ENCODE results near the gene TLK2. TPM values are rescaled to one million over a fixed set of nuclear protein-coding genes. Genes with fewer than 3 reads are reported as not detected.
"Not testable (repeated sequence)": the region's sequence is repeated elsewhere in the genome, so short reads cannot be mapped to it uniquely, and the experiment has no call there.

TLK2 gene
- total RNA-seq, 1 donor from 2014 or later = 30.6 TPM

GRCh38 chr17:62560971-62561370 lies 82.3 kb downstream of the TLK2 start:
- not testable (repeated sequence) for DNase-seq (ENCODE audit: low spot score)

- no peak for DNase-seq (ENCODE audit: low spot score)
Measured at GRCh38 chr17:62562656-62563055, 84.0 kb downstream of the TLK2 start.

DNA sequence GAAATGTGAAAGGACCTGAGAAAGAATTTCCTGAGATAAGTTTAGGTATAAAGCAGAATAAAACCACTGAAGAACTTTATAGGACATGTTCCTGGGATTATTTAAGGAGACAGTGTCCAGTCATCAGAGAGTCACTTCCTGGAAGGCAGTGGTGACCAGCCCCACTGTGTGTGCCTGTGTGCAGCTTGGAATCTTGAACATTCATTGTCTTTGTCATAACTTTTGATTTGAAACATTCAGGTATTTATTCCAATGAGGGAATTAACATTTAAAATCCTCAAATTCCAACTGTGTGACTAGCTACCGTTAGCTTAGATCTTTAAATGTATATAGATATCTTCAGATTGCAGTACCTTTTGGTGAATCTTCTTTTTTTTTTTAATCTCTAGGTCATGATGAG lies 87.2 kb downstream of the TLK2 start:
- no peak for DNase-seq (ENCODE audit: low spot score)

GRCh38 chr17:62566996-62567578 lies 88.5 kb downstream of the TLK2 start:
- no peak for DNase-seq (ENCODE audit: low spot score)

- DNase-seq (ENCODE audit: low spot score) = no peak
Measured at GRCh38 chr17:62572488-62572887, 93.9 kb downstream of the TLK2 start.

GRCh38 chr17:62572888-62573401 lies 94.3 kb downstream of the TLK2 start:
- DNase-seq (ENCODE audit: low spot score) = no peak

GRCh38 chr17:62573480-62574117 lies 95.0 kb downstream of the TLK2 start:
- DNase-seq (ENCODE audit: low spot score) = no peak

GRCh38 chr17:62576382-62576781 lies 97.8 kb downstream of the TLK2 start:
- DNase-seq (ENCODE audit: low spot score) = no peak

- DNase-seq (ENCODE audit: low spot score) = no peak
Measured at GRCh38 chr17:62578757-62579487, 100.3 kb downstream of the TLK2 start.

GRCh38 chr17:62580947-62581346 lies 102.3 kb downstream of the TLK2 start:
- DNase-seq (ENCODE audit: low spot score) = no peak

- DNase-seq (ENCODE audit: low spot score) = no peak
Measured at GRCh38 chr17:62581764-62582163, 103.1 kb downstream of the TLK2 start.

GRCh38 chr17:62587554-62587953 lies 108.9 kb downstream of the TLK2 start:
- no peak for DNase-seq (ENCODE audit: low spot score)

GRCh38 chr17:62588109-62588508 lies 109.5 kb downstream of the TLK2 start:
- no peak for DNase-seq (ENCODE audit: low spot score)

DNA sequence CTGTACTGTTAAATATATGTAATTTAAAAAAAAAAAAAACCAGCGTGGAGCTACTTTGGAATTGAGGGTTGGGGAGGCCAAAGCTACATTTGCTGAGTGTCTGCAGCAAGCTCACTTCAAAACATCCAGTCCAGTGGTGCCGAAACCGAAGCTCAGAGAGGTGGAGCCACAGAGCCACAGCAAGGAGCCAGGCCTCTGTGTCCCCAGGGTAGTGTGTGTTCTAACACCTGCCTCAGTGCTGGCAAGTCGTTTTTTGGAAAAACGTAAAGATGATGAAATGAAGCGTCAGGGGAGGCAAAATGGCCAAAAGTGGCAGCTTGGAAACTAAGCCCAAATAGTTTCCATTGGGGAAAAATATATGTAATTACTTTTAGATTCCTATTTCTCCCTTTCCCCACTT lies 112.7 kb downstream of the TLK2 start:
- DNase-seq (ENCODE audit: low spot score) = no peak

GRCh38 chr17:62591822-62592221 lies 113.2 kb downstream of the TLK2 start:
- DNase-seq (ENCODE audit: low spot score) = not testable (repeated sequence)

GRCh38 chr17:62592341-62593099 lies 113.9 kb downstream of the TLK2 start:
- DNase-seq (ENCODE audit: low spot score) = no peak

DNA sequence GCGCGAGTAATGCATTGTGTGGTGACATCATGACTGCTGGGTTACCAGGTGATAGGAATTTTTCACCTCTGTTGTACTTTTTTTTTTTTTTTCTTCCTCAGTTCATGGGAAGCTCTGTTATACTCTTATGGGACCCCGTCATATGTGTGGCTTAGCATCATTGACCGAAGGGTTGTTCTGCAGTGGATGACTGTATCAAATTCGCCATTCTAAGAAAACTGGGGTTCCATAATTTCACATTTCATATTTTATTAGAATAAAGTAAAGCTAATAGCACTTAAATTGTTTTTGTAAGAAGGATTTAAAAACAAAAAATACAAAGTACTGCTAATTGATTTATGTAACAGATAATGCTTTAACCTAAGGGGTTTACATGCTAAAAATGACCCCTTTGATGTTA lies 116.9 kb downstream of the TLK2 start:
- no peak for DNase-seq (ENCODE audit: low spot score)

DNA sequence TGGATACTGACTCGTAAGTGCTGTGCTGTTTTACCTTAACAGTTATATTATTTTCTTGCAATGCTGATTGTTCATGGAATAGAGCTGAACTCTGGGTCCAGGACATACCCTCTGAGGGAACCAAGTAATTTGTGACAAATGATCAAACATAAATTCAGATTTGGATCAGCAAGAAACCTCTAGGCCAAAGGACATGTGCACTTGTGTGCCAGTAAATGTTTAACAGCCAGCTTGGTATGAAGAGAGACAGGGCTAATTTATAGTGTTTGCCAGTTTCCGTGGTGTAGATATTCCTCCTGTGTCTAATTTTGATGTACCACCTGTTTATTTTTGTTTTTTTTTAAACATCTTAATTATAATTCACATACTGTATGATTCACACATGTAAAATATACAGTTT lies 118.0 kb downstream of the TLK2 start:
- DNase-seq (ENCODE audit: low spot score) = no peak

- no peak for DNase-seq (ENCODE audit: low spot score)
Measured at GRCh38 chr17:62597150-62597549, 118.5 kb downstream of the TLK2 start.

DNA sequence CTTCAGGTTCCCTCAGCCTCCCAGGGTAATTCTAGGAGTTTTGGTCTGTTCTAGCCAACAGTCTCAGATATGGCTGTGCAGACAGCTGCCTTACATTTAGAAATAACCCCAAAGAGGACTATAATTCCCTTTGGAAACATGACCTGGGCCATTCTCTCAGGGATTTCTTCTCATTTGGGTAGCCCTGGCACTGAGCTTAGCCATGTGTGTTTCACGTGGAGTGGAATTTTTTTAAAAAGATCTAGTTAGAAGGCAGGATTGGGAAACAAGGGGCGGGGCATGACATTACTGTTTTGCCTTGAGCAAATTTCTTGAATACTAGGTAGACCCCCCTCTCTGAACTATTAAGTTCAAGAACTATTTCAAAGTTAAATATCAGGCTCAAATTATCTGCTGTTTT lies 119.3 kb downstream of the TLK2 start:
- no peak for DNase-seq (ENCODE audit: low spot score)

GRCh38 chr17:62599964-62600657 lies 121.5 kb downstream of the TLK2 start:
- DNase-seq (ENCODE audit: low spot score) = no peak

DNA sequence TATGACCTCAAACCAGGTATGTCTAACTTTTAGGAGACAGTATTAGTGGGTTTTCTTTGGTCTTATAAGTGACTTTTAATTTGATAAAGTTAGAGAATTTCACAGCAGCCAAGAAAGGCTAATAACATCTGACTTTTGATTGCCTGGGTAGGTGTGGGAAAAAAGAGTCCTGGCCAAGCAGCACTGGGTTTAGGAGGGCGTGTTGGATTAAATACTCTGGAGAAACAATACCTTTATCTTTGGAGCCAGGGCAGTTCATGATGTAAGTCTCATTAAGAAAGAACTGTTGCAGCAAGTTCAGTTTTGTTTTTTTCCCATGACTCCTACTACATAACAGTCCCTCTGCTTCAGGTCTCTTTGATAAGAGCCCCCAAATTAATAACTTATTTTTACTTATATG lies 122.2 kb downstream of the TLK2 start:
- no peak for DNase-seq (ENCODE audit: low spot score)

All from mucosa of gallbladder (tissue), 1 donor.